Measurements from ENCODE around the gene BCKDK. TPM values are rescaled to one million over a fixed set of nuclear protein-coding genes. Genes with fewer than 3 reads are reported as not detected.
"Not testable (repeated sequence)": the region's sequence is repeated elsewhere in the genome, so short reads cannot be mapped to it uniquely, and the experiment has no call there.

BCKDK gene
- polyA plus RNA-seq, 3 donors = 29.5 to 44.1 (median 42.6) TPM

DNA sequence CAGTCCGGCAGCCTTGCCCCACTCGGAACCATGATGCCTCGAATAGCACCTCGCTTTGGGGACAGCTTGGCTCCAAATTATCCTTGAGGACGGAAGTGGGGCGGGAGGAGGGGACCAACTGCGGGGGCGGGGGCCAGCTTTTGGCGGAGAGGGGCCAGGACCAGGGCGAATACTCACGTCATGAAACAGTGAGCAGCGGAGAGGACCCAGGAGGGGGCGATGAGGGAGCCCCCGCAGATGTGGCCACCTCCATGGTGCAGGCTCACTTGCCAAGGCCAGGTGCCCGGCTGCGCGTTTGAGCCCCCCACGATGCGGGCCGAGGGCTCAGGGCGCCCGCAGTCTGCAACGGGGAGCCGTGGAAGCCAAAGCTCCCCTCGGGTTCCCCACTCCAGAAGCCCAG lies 40.7 kb downstream of the BCKDK start:
- DNase-seq (ENCODE audit: extremely low read depth in 1 of 11, low read depth in 9 of 11, low spot score in 4 of 11) = no peak

DNA sequence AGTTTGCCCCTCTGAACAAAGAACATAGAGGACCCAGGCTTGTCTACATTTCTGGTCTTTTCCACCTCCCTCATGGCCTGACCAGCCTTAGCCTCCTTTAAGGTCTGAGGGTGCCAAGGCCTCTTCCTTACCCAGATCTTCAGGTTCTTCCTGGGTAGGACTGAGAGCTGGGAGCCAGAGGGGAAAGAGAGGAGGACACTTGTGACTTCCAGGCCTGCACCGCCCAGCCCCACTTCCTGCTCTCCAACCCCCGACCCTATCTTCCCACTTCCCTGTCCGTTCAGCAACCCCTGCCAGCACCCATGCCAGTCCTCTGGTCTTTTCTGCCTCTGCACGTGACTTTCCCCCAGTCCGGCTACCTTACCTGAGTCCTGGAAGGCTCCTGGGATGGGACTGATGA lies 41.1 kb downstream of the BCKDK start:
- no peak for DNase-seq (ENCODE audit: extremely low read depth in 1 of 11, low read depth in 9 of 11, low spot score in 4 of 11)

DNA sequence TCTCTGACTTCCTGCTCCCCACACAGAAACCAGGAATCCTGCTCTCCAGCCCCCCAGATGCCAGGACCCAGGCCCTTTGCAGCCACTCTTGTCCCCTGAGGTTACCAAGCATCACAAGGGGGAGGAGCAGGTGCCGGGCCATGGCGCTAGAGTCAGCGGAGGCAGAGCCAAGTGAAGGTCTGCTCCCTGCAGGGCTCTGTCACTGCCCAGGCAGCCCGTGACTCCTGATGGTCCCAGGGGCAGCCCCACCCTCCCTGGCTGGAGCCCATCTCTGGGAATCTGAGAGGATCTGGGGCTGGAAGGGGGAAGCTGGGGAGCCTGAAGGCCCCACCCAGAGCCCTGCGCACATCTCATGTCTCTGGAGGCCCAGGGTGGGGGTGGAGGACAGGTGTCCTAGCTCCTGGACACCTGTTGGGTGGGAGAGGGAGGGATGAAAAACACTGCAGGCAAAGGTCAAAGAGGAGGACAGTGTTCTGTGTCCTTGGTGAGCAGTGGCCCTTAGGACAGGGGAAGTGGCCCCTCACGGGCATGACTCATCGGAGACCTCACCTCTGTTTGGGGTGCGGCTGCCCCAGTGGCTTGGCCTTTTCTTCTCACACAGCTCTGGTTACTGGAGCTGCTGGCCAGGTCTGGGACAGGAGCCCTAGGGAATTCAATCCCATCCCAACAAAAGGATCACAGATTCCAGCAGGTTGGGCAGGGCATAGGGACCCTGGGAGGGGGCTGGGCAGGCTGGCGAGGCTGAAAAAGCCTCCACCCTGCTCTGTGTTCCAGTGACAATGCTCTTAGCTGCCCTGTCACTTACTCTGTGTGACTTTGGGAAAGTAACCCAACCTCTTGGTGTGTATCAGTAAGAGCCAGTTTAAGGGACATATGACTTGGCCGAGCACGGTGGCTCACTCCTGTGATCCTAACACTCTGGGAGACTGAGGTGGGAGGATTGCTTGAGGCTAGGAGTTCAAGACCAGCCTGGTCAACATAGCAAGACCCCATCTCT lies 42.0 kb downstream of the BCKDK start, which contains the start of gene PRSS36:
Gene PRSS36 (minus strand): TSS at position 173 of the 997 bp plus-strand sequence. CDS start 31 bp downstream, at position 142.
- DNase-seq (ENCODE audit: extremely low read depth in 1 of 11, low read depth in 9 of 11, low spot score in 4 of 11) = no peak

GRCh38 chr16:31150976-31151375 lies 42.8 kb downstream of the BCKDK start:
- DNase-seq (ENCODE audit: extremely low read depth in 1 of 11, low read depth in 9 of 11, low spot score in 4 of 11) = not testable (repeated sequence)

DNA sequence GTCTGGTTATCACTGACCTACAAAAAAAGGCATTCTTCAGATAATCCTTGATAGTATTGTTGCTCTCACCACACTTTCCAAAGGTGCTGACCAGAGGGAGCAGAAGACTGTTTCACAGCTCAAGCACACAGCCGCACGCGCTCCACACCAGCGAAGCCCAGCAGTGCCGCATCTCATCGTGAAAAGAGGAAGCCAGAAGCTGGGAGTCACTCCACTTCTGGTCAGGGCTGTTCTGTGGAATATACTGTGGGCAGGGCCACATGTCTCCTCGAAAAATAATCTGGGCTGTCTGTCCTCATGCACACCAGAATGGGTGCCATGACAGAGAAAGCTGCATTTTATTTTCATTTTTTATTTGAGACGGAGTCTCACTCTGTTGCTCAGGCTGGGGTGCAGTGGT lies 49.0 kb downstream of the BCKDK start:
- DNase-seq (ENCODE audit: extremely low read depth in 1 of 11, low read depth in 9 of 11, low spot score in 4 of 11) = no peak

Other genes with a start within 250 kb of the BCKDK start
- gene BCL7C, start 214.3 kb upstream of the BCKDK start, polyA plus RNA-seq (ENCODE audit: insufficient read length in 3 of 3) = 10 to 100 TPM; 32.6 to 49.7 (median 41.6) TPM
- gene CTF1, start 211.8 kb upstream of the BCKDK start, polyA plus RNA-seq (ENCODE audit: insufficient read length in 3 of 3) = 1 to 10 TPM; 6.5 to 8.3 (median 7.8) TPM
- 10 to 100 TPM; 18.0 to 34.4 (median 32.4) TPM for gene FBXL19, start 184.8 kb upstream of the BCKDK start, polyA plus RNA-seq (ENCODE audit: insufficient read length in 3 of 3)
- 10 to 100 TPM; 17.7 to 19.8 (median 19.1) TPM for gene ORAI3, start 159.3 kb upstream of the BCKDK start, polyA plus RNA-seq (ENCODE audit: insufficient read length in 3 of 3)
- 10 to 100 TPM; 17.3 to 19.7 (median 18.7) TPM for gene SETD1A, start 150.6 kb upstream of the BCKDK start, polyA plus RNA-seq (ENCODE audit: insufficient read length in 3 of 3)
- 10 to 100 TPM in 1 of 3 donors, 1 to 10 TPM in 2; 7.2 to 10.7 (median 7.7) TPM for gene HSD3B7, start 123.2 kb upstream of the BCKDK start, polyA plus RNA-seq (ENCODE audit: insufficient read length in 3 of 3)
- gene STX1B, start 97.7 kb upstream of the BCKDK start, polyA plus RNA-seq (ENCODE audit: insufficient read length in 3 of 3) = 1 to 10 TPM; 1.2 to 2.7 (median 1.6) TPM
- gene STX4, start 74.8 kb upstream of the BCKDK start, polyA plus RNA-seq (ENCODE audit: insufficient read length in 3 of 3) = 10 to 100 TPM; 32.8 to 46.2 (median 39.5) TPM
- gene ZNF668, start 34.1 kb upstream of the BCKDK start, polyA plus RNA-seq (ENCODE audit: insufficient read length in 3 of 3) = 1 to 10 TPM; 3.6 to 6.9 (median 5.4) TPM
- 10 to 100 TPM; 10.5 to 14.7 (median 14.0) TPM for gene ZNF646, start 34.0 kb upstream of the BCKDK start, polyA plus RNA-seq (ENCODE audit: insufficient read length in 3 of 3)
- 1 to 10 TPM in 2 of 3 donors, under 1 TPM in 1; 0.89 to 1.8 (median 1.2) TPM for gene PRSS53, start 19.4 kb upstream of the BCKDK start, polyA plus RNA-seq (ENCODE audit: insufficient read length in 3 of 3)
- 10 to 100 TPM; 63.3 to 80.3 (median 73.5) TPM for gene VKORC1, start 13.6 kb upstream of the BCKDK start, polyA plus RNA-seq (ENCODE audit: insufficient read length in 3 of 3)
- 10 to 100 TPM; 65.5 to 82.0 (median 69.7) TPM for gene KAT8, start 9.3 kb downstream of the BCKDK start, polyA plus RNA-seq (ENCODE audit: insufficient read length in 3 of 3)
- gene PRSS8, start 27.3 kb downstream of the BCKDK start, polyA plus RNA-seq (ENCODE audit: insufficient read length in 3 of 3) = 10 to 100 TPM; 52.9 to 88.8 (median 62.3) TPM
- 1 to 10 TPM in 2 of 3 donors, under 1 TPM in 1; 0.78 to 1.6 (median 1.6) TPM for gene PRSS36, start 41.7 kb downstream of the BCKDK start, polyA plus RNA-seq (ENCODE audit: insufficient read length in 3 of 3)
- 100 to 1,000 TPM; 736 to 808 (median 782) TPM for gene FUS, start 71.8 kb downstream of the BCKDK start, polyA plus RNA-seq (ENCODE audit: insufficient read length in 3 of 3)
- gene PYCARD, start 94.4 kb downstream of the BCKDK start, polyA plus RNA-seq (ENCODE audit: insufficient read length in 3 of 3) = 10 to 100 TPM in 2 of 3 donors, 1 to 10 TPM in 1; 7.2 to 11.1 (median 10.9) TPM
- gene TRIM72, start 105.7 kb downstream of the BCKDK start, polyA plus RNA-seq (ENCODE audit: insufficient read length in 3 of 3) = under 1 TPM; 0.09 to 0.18 (median 0.09) TPM
- not detected for gene PYDC1, start 108.7 kb downstream of the BCKDK start, polyA plus RNA-seq (ENCODE audit: insufficient read length in 3 of 3)
- gene ITGAM, start 151.6 kb downstream of the BCKDK start, polyA plus RNA-seq (ENCODE audit: insufficient read length in 3 of 3) = 1 to 10 TPM; 1.9 to 2.1 (median 1.9) TPM
- 1 to 10 TPM in 1 of 3 donors, under 1 TPM in 2; 0.39 to 1.9 (median 0.65) TPM for gene ITGAX, start 246.8 kb downstream of the BCKDK start, polyA plus RNA-seq (ENCODE audit: insufficient read length in 3 of 3)